Measurements from ENCODE around the gene SEPTIN2. TPM values are rescaled to one million over a fixed set of nuclear protein-coding genes. Genes with fewer than 3 reads are reported as not detected.
A peak's percentile ranks its signal among the peaks of the same experiment; 100 is the strongest.

The SEPTIN2 gene
- 581 and 595 TPM in 2 replicates for total RNA-seq (2013; cell fraction: nucleolus; rRNA removed)
- 228 and 270 TPM in 2 replicates for total RNA-seq (2014; rRNA removed)
- 248 and 251 TPM in 2 replicates for total RNA-seq (2014; rRNA removed; fragmentation: Illumina TruSeq; extraction: Trizol)
- 222 and 244 TPM in 2 replicates for total RNA-seq (2021)
- 164 TPM for polyA plus RNA-seq (2011; ENCODE audit: low read depth)
- polyA plus RNA-seq (2011; rRNA removed), result 474 and 566 TPM in 2 replicates
- polyA plus RNA-seq (2011; cell fraction: cytosol; rRNA removed), result 143 and 155 TPM in 2 replicates
- 289 and 340 TPM in 2 replicates for polyA plus RNA-seq (2011; cell fraction: nucleus; rRNA removed)
- polyA plus RNA-seq (2012), result 194 and 223 TPM in 2 replicates
- 354 and 392 TPM in 2 replicates for polyA plus RNA-seq (2014; fragmentation: Illumina TruSeq; extraction: Trizol)
- polyA plus RNA-seq (2014; fragmentation: Nextera tagmentation; extraction: Ambion mirVana), result 100 to 1,000 TPM; 169 to 174 TPM
- 232 and 290 TPM in 2 replicates for polyA plus RNA-seq (2014; rRNA removed)
- polyA plus RNA-seq (2016; fragmentation: Nextera tagmentation; extraction: Ambion mirVana), result 100 to 1,000 TPM; 315 to 334 TPM
- polyA minus RNA-seq (2011; rRNA and poly(A)+ RNA removed), result 174 and 362 TPM in 2 replicates
- polyA minus RNA-seq (2011; cell fraction: cytosol; rRNA and poly(A)+ RNA removed), result 88.3 and 99.6 TPM in 2 replicates
- polyA minus RNA-seq (2011; cell fraction: nucleus; rRNA and poly(A)+ RNA removed), result 110 and 165 TPM in 2 replicates
- percentile 97 among the genes with signal in this experiment for Bru-seq, nascent RNA
- percentile 99 among the genes with signal in this experiment for BruChase-seq, experiment 1, labeled RNA remaining after a 6-hour chase
- BruChase-seq, experiment 2, labeled RNA remaining after a 2-hour chase, result percentile 99 among the genes with signal in this experiment
- long read RNA-seq, experiment 1, transcript SEPT2-203 (13 exons, 3,315 nt), result major isoform, 71 of 161 reads
- long read RNA-seq, experiment 1, transcript SEPT2-204 (13 exons, 3,701 nt), result minor isoform, 21 of 161 reads
- long read RNA-seq, experiment 1, partial matches to known transcripts, result 22 of 161 reads
- long read RNA-seq, experiment 1, other reads (novel, unspliced or antisense), result 47 of 161 reads
- long read RNA-seq, experiment 2, transcript SEPT2-208 (12 exons, 3,267 nt), result minor isoform, 12 of 728 reads
- long read RNA-seq, experiment 2, transcript SEPT2-204 (13 exons, 3,701 nt), result minor isoform, 41 of 728 reads
- long read RNA-seq, experiment 2, transcript SEPT2-203 (13 exons, 3,315 nt), result major isoform, 371 of 728 reads
- long read RNA-seq, experiment 2, partial matches to known transcripts, result 129 of 728 reads
- long read RNA-seq, experiment 2, other reads (novel, unspliced or antisense), result 166 of 728 reads

DNA sequence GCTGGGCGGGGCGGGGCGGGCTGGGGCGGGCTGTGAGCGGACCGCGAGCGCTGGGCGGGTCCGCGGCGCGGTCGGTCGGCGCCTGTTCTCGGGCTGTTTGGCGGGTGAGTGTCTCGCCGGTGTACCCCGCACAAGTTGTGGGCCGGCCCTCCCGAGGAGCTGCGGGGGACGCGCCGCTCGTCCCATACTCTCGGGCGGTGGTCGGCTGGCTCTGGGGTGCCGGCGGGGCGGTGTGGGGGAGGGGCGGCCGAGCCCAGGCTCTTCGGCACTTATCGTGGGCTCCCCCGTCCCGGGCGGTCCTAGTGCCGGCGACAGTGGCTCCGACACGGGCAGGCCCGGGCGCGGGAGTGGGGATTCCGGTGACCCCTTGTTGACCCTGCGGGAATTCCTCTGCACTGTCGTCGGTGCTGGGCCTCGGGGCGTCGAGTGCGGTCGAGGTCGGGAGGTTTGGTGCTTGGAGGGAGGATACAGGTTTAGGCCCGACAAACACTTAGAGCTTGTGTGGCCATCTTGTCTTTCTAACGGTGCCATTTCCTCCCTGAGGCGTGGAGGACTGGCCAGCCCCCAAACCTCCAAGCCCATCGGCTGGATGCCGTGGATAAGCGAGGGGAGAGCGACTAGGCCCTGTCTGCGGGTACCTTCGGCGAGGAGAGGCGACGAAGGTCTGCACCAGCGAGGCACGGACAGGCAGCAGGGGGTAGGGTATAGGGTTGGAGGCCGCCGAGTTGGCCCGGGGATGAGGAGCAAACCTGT is at the start of gene SEPTIN2:
TSS of gene SEPTIN2 (plus strand) at position 47 of the 753 bp plus-strand sequence. CDS start 8,308 bp downstream, outside the sequence.
- Histone ChIP-seq H3K4me2 (ENCODE audit: control insufficient read depth, insufficient read depth) (peak within 1 kb of the TSS; percentile 90), H4K20me1 (ENCODE audit: control insufficient read depth, insufficient read depth) (no peaks in the 10 kb centered on the region; the same call in 1 of the 2 replicates), H3K36me3 (ENCODE audit: control insufficient read depth in 2 of 2, insufficient read depth in 2 of 2, low read length in 1 of 2) (no peaks in the 10 kb centered on the region), H3K4me1 (ENCODE audit: control insufficient read depth, insufficient read depth, low read length) (peaks cover 15% of the 10 kb centered on the region), H3K4me3 (peak within 1 kb of the TSS; percentile 90), H3K9ac (ENCODE audit: control insufficient read depth, insufficient read depth, low read length) (peak within 1 kb of the TSS; percentile 88), H3K27me3 (replicated peaks in 1 of 2; ENCODE audit: control insufficient read depth in 2 of 2, insufficient read depth in 2 of 2, low read length in 1 of 2) (no peaks in the 10 kb centered on the region), H3K9me3 (replicated peaks; ENCODE audit: control insufficient read depth, insufficient read depth, low read length) (no peaks in the 10 kb centered on the region), H2AFZ (ENCODE audit: control insufficient read depth, low read depth, low read length) (peak within 1 kb of the TSS; percentile 56), H3K79me2 (ENCODE audit: control insufficient read depth, insufficient read depth, low read length) (peaks cover 94% of the 10 kb centered on the region), H3K27ac (ENCODE audit: control insufficient read depth, insufficient read depth) (peak within 1 kb of the TSS; percentile 95)
- DNase-seq (ENCODE audit: low read depth, low spot score) (no peak), ATAC-seq (peak; percentile 57), FAIRE-seq (no peak)
- ChIA-PET SMC1A (ENCODE audit: uncharacterized antibody, unreplicated experiment) (interaction anchor here (1.0 to 4.3 kb wide), 5 partner anchors 10 to 76 kb away, joined by 3 to 28 read pairs (median 3); no protein-coding TSS in a partner anchor), CTCF (interaction anchor here (1.0 to 2.9 kb wide), 3 partner anchors 42 to 75 kb away, joined by 3 to 13 read pairs (median 9); no protein-coding TSS in a partner anchor), POLR2A (interaction anchor here (0.6 to 4.0 kb wide), 8 partner anchors 7 to 76 kb away, joined by 3 to 23 read pairs (median 4); no protein-coding TSS in a partner anchor), RAD21 (ENCODE audit: unreplicated experiment) (interaction anchor here (1.4 to 2.9 kb wide), 4 partner anchors 42 to 165 kb away, joined by 3 to 11 read pairs (median 7); no protein-coding TSS in a partner anchor)
- in situ Hi-C loops (cut with MboI), result no loop called here
- BruUV-seq (replicated peaks), result no TSS peak
- intact Hi-C loops (cut with micrococcal nuclease; ENCODE audit: unreplicated experiment), result loop anchor here (1.0 to 5.0 kb wide), 4 partner anchors 40 to 214 kb away; partner anchors contain the start of genes FARP2 and MTERF4
- WGBS (ENCODE audit: insufficient coverage, insufficient replicate concordance, low lambda C conversion rate, missing lambda C conversion rate), result under 1% methylated on average over 42 of the region's 75 CpGs
- 0 out of 2 replicates have a peak, but pooled peaks have one; percentile 17 for TF ChIP-seq ZSCAN29 (IDR thresholded peaks at IDR 0.05)
- no peak for TF ChIP-seq PAX8 (IDR thresholded peaks at IDR 0.05)
- TF ChIP-seq FOXM1 (IDR thresholded peaks at IDR 0.05; ENCODE audit: low read depth, low read length), result no peak
- no peak for TF ChIP-seq CHD2 (IDR thresholded peaks at IDR 0.05; ENCODE audit: borderline replicate concordance, low read depth, low read length)
- TF ChIP-seq STAT3 (IDR thresholded peaks at IDR 0.05; ENCODE audit: low read depth, low read length), result no peak
- TF ChIP-seq, protein P1, sequence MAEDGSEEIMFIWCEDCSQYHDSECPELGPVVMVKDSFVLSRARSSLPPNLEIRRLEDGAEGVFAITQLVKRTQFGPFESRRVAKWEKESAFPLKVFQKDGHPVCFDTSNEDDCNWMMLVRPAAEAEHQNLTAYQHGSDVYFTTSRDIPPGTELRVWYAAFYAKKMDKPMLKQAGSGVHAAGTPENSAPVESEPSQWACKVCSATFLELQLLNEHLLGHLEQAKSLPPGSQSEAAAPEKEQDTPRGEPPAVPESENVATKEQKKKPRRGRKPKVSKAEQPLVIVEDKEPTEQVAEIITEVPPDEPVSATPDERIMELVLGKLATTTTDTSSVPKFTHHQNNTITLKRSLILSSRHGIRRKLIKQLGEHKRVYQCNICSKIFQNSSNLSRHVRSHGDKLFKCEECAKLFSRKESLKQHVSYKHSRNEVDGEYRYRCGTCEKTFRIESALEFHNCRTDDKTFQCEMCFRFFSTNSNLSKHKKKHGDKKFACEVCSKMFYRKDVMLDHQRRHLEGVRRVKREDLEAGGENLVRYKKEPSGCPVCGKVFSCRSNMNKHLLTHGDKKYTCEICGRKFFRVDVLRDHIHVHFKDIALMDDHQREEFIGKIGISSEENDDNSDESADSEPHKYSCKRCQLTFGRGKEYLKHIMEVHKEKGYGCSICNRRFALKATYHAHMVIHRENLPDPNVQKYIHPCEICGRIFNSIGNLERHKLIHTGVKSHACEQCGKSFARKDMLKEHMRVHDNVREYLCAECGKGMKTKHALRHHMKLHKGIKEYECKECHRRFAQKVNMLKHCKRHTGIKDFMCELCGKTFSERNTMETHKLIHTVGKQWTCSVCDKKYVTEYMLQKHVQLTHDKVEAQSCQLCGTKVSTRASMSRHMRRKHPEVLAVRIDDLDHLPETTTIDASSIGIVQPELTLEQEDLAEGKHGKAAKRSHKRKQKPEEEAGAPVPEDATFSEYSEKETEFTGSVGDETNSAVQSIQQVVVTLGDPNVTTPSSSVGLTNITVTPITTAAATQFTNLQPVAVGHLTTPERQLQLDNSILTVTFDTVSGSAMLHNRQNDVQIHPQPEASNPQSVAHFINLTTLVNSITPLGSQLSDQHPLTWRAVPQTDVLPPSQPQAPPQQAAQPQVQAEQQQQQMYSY (CRISPR knock-in tag; IDR thresholded peaks at IDR 0.05), result no peak
- no peak for TF ChIP-seq EP300 (IDR thresholded peaks at IDR 0.05; ENCODE audit: borderline replicate concordance in 1 of 2, control insufficient read depth in 1 of 2, low read depth in 2 of 2, low read length in 2 of 2)
- peak; percentile 73; the same call in 1 of the 2 replicates for TF ChIP-seq POLR2AphosphoS5 (IDR thresholded peaks at IDR 0.05; ENCODE audit: low read length)
- TF ChIP-seq, protein P2, sequence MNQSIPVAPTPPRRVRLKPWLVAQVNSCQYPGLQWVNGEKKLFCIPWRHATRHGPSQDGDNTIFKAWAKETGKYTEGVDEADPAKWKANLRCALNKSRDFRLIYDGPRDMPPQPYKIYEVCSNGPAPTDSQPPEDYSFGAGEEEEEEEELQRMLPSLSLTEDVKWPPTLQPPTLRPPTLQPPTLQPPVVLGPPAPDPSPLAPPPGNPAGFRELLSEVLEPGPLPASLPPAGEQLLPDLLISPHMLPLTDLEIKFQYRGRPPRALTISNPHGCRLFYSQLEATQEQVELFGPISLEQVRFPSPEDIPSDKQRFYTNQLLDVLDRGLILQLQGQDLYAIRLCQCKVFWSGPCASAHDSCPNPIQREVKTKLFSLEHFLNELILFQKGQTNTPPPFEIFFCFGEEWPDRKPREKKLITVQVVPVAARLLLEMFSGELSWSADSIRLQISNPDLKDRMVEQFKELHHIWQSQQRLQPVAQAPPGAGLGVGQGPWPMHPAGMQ (IDR thresholded peaks at IDR 0.05; ENCODE audit: borderline replicate concordance), result no peak
- peak; percentile 75 for TF ChIP-seq NBN (IDR thresholded peaks at IDR 0.05)
- TF ChIP-seq TAF1 (IDR thresholded peaks at IDR 0.05; ENCODE audit: borderline replicate concordance, low read depth, low read length), result peak; percentile 71; the same call in 1 of the 2 replicates
- TF ChIP-seq, protein P3, sequence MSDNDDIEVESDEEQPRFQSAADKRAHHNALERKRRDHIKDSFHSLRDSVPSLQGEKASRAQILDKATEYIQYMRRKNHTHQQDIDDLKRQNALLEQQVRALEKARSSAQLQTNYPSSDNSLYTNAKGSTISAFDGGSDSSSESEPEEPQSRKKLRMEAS (IDR thresholded peaks at IDR 0.05; ENCODE audit: low read depth, low read length), result no peak

Data from GM12878 (cell line).